RKO (cell line): ENCODE data around the gene PDK4.
"Not testable (repeated sequence)": the region's sequence is repeated elsewhere in the genome, so short reads cannot be mapped to it uniquely, and the experiment has no call there.

Experiments
- DNase-seq: peaks from one replicate; pipeline ENCODE4 v3.0.0-alpha.2; 2016; ENCODE audit warnings: low spot score

PDK4 gene

DNA sequence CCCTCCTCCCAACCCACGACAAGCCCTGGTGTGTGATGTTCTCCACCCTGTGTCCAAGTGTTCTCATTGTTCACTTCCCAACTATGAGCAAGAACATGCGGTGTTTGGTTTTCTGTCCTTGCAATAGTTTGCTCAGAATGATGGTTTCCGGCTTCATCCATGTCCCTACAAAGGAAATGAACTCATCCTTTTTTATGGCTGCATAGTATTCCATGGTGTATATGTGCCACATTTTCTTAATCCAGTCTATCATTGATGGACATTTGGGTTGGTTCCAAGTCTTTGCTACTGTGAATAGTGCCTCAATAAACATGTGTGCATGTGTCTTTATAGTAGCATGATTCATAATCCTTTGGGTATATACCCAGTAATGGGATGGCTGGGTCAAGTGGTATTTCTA lies 8.5 kb upstream of the PDK4 start:
- not testable (repeated sequence) for DNase-seq

DNA sequence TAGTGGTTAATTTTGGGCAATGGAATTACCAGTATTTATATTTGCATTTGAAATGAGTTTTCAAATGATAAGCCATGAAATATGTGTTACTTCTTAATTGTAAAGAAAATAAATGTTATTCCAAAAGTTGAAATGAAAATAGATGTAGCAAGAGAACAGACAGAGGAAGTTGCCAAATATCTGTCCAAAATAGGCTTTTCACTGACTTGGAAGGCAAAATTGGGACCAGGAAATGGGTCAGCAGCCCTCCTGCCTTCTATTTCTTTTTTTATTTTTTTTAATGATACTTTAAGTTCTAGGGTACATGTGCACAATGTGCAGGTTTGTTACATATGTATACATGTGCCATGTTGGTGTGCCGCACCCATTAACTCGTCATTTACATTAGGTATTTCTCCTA lies 8.1 kb upstream of the PDK4 start:
- not testable (repeated sequence) for DNase-seq

DNA sequence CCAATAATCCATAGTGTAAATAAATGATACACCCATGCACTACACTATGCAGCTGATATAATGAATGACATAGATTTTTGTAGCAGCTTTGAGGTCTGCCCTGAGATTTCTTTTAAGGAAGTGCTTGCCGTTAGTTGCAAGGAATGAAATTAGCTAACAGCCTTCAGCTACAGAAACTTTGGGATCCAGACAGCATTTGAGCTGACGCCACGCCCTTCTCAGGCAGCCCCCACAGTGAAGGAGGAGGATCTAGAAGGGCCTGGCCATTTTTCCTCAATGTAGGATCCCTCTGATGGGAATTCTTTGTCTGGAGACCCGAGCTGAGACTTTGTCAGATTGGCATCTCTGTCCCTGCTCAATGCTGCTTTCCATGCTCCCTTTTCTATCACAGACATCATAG lies 6.1 kb upstream of the PDK4 start:
- no peak for DNase-seq

DNA sequence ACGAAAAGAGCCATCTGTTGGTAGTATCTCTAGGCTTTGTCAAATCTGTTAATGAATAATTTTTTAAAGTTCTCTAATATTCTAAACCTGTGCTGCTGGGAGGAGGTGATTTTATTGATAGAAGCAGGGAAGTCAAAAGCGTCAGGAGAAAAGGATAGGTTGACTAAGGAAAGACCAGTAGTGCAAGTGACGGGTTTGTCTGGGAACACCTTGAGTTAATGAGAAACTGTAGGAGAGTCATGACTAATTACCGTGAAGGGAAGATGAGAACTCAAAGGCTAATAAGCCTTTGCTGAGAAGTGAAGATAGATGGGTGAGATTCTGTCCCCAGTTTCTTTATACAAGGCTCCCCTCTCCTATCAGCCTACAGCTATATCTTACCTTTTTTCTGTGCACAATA lies 5.0 kb upstream of the PDK4 start:
- DNase-seq = no peak

DNA sequence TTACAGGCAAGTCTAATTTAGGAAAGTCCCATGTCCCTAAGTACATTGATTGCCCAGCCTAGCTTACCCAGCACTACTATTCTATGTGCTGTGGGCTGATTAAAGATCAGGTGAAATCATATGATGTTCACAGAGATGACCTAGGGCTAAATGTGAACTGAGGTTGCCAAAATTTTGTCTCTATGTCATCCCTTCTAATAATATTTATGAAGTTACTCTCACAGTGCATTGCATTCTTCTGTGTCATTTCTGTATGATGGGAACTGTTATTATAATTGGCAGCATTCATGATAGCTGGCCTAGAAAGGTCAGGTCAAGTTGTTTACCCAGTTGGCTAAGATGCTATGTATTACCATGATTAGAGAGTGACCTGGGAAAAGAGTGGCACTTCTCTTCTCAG lies 2.8 kb upstream of the PDK4 start:
- DNase-seq = no peak

DNA sequence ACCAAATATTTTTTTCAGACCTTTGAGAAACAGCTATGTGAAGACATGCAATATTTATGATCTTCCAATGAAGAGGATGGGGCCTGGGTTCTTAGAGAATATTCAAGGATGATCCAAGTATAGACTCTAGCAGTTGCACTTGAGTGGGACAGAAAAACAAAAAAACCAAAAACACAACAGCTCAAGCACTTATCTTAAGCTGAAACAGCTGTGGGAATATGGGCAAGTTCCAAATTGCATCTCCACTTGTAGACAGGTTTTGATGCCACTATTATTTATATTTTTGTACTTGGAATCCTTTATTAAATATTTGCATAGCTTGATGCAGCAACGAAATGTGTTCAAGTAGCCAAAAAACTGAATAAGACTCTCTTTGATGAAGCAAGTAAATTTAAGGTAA lies 2.2 kb upstream of the PDK4 start:
- no peak for DNase-seq

DNA sequence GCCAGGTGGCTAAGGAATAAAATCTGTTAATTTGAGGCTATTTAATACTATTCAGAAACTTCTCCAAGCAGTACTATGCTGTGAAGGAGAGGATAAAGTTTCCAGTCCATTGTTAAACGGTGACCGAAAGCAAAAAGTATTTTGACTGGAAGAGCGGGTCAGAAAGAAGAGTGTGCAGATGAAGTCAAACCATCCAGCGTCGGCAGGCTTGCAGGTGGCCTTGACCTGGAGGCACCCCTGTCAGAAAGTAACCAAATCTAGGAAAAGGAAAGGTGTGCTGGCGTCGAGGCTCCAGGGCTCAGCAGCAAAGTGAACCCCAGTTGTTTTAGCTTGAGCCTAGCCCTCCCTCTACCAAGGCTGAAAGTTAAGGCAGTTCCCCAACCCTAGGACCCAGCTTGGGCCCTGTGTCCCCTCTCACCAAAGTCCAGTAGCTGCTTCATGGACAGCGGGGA lies 544 bp downstream of the PDK4 start:
- no peak for DNase-seq

DNA sequence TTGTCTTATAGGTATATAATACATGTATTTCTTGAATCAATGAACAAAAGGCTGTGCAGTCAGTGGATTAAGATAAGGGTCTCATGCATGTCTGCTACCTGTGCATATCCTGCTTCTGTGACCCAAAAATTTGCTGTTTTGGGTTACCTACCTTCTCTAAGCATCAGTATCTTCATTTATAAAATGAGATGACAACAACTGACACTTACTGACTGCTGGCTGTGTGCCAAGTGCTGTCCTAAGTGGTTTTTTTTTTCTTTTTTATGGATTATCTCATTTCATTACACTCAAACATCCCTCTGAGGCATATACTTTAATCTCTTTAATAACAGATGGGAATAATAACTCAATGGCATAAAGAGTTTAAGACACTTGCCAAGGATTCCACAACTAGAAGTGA lies 2.1 kb downstream of the PDK4 start:
- no peak for DNase-seq

DNA sequence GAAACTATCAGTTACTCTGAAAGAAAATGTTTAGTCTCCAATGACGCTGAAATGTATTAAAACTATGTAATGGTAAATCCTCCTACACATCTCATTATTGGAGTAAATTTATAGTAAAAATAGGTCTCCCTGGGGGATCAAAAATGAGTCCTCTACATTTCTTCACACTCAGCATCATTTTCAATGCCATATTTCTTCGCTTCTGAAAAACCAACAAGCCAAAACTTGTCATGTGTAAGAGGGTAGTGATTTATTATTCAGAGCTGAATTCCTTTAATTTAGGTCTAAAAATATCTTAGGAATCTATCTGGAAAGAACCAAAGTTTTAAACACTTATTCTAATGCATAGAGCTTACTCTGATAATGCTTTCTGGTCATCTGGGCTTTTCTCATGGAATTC lies 3.0 kb downstream of the PDK4 start:
- DNase-seq = no peak

DNA sequence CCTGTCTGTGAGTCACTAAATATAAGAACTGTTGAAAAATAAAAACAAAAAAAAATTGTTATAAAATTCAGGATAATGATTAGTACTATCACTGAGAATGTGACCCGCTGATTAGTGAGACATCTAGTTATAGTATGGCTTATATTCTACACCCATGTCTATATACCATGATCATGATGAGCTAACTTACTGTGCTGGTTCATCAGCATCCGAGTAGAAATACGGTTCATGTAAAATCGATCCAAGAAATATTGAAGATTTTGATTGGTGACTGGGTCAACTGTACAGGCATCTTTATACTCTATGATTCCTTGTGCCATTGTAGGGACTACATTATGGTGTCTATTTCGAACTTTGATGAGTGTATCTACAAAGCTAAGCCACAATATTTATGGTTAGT lies 3.7 kb downstream of the PDK4 start:
- DNase-seq = no peak

DNA sequence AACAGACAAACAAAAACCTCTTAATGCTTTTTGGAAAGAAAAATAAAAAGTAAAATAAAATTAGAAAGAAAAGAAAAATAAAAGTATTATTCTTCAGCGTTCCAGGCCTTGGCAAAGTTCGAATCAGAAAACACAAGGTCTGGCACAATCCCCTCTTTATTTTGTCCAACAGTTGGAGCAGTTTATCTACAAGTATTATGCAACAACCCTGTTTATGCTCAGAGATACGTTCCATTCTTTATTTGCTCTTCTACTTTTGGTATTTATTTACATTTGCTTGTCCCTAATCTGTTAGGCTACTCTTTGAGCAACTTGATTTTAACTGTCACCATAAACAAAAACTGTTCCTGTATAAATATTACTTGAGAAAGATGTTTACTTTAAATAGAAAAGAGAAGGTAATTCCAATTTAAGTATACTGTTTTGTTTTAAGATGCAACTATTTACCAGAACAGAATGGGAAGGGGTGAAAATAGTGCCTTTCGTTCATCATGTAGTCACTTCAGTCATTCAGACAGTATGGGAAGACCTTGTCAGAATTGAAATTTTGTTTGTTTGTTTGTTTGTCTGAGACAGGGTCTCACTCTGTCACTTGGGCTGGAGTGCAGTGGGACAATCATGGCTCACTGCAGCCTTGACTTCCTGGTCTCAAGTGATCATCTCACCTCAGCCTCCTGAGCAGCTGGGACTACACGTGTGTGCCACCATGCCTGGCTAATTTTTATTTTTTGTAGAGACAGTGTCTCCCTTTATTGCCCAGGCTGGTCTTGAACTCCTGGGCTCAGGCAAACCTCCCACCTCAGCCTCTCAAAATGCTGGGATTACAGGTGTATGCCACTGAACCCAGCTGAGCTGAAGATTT lies 5.7 kb downstream of the PDK4 start:
- no peak for DNase-seq

DNA sequence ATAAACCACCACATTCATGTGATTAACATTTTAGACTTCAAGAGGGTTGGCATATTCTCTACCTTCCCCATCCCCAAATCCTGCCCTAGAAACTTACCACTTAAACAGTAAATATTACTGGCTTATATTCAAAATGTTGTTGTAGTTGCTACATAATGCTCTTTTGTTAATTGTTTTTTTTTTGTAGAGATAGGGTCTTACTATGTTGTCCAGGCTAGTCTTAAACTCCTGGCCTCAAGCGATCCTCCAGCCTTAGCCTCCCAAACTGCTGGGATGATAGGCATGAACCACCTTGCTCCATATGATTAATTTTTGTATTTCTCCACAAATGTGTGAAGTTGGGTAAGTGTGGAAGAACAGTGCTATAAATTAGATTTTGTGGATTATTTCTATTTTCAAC lies 6.5 kb downstream of the PDK4 start:
- DNase-seq = no peak

DNA sequence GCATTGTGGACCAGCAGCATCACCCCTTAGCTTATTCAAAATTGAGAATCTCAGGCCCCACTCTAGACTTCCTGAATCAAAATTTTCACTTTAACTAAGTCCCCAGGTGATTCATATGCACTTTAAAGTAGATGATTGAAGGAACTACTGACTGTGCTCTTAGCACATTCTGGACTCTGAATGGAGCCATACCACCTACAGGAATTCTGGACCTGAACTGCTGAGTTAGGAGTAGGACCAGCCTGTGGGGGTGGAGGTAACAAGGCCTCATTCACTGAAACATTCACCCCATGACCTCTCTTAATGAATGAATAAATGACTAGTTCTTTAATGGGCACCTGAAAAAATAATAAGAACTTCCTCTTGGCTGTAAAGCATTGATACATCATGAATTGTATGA lies 7.3 kb downstream of the PDK4 start:
- DNase-seq = no peak

DNA sequence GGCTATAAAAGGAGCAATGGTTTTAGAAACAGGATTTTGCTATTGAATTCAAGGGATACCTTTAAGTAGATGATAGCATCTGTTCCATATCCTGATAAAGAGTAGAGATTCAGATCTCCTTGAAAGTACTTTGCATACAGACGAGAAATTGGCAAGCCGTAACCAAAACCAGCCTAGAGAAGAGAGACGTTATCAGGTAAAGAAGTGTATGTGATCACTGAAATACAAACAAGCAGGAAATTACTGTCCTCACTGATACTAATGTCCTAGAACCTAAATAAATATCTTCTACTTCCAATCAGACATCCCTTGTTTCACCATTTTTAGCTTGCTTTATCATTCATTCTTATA lies 9.4 kb downstream of the PDK4 start:
- DNase-seq = no peak

DNA sequence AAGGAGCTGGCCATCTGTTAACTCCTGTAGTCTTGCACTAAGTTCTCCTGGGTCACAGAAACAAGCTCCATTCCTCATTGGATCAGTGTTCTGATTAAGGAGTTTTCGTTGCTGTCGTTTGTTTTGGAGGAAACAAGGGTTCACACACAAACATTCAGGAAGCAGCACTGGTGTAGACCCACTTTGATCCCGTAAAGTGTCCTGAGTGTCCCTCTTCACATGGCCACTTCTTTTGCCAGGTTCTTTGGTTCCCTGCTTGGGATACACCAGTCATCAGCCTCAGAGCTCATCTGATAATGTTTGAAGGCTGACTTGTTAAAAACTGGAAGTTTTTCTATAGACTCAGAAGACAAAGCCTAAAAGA lies 10.9 kb downstream of the PDK4 start:
- DNase-seq = no peak

DNA sequence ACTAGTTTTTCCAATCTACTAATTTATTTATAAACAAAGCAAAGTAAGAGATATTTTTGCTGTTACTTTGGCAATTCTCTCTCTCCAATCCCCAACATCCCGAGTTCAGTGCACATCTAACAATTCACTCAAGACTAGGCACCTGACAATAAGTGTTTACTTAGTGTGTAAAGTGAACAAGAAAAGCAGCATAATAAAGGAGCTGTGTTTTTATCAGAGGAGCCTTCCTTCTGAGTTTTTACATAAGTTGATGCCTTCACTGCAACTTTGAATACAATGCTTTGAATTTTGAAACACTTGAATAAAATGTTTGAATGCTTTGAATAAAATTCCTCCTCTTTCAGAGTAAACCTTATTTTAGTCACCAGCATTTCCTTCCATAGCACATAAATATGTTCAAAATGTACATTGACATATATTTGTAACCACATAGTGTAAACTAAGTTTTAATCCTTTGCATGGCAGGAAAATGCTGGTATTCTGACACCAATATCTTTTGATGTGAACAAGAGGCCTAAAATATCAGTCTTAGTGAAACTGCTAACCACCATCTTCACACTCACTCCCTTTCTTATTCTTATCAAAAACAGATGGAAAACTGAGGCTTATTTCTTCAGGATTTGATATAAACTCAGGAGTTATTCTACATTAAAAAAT lies 11.4 kb downstream of the PDK4 start:
- no peak for DNase-seq

DNA sequence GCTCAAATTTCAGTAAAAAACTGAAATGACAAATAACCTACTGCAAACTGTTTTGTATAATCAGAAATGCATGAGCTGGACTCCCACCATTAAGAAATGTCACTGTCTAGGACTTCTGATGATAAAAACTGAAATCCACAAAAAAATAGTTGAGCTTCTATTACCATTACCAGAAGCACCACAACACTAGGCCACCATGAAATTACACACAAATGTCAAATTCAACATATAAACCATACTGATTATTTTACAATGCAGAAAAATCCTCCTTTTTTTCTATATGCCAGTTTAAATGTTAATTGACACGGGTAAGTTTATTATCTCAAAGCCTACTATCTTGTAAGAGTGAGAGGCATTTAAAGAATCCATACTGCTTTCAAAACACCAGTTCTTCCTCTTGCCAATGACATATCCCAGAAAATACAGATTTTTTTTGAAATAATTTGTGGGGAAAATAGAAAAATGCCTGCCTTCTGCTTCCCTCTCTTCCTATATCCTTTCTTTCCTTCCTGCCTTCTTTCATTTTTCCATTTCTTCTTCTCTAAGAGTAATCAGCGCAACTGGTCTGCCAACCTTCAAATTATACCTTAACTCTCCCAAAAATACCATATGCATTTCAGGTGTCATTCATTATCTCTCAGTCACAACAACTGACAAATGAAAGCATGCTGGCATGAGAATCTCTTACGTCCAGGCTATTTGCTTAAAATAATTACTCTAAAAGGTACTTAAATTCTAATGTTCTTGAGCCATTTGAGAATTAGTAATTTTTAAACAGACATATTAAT lies 12.3 kb downstream of the PDK4 start:
- DNase-seq = no peak

DNA sequence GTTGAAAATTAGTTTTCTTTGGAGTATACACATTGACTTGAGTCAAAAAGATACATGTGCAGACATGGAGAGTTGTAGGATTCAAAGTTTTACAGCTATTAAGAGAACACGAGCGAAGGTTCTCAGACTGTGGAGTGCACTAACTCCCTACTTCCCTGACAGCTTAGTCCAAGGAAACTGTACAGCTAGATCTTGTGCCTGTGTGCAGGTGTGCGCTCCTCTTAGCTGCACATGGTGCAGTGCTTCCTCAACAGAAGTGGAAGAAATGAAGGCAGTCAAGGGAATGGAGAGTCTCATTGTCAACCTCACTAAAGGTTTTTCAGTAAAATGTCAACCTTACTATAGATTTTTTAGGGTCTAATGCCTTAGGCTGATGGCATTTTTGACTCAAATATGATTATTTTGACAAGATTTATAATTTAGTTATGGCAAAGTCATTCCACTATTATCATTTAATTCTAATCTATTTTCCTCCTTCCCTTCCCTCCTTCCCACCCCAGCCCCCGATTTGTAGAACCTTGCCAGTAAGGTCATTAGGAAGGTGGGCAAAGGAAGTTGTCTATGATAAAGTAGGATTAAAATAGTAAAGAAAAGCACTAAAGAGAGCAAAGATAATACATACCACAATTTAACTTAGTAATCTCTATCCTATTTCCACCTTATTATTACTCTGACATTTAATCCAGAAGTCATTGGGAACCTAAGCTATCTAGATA lies 13.6 kb downstream of the PDK4 start:
- no peak for DNase-seq

DNA sequence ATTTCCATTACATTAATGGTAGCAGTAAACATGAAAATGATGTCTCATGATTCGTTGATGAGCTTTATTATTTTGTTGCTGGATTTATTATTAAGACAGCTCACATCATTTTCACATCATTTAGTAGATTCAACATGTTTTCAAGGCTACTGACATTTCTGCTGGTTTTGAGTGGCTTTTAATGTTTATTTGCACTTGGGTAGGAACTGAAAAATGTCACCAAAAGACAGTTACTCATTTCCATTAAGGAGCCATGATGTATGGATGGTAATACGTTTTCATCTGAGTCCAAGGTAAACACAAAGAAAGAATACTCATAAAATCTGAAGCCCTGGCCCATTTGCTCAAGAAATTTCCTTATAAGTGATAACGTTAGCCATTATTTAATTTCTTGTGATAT lies 14.8 kb downstream of the PDK4 start:
- no peak for DNase-seq

DNA sequence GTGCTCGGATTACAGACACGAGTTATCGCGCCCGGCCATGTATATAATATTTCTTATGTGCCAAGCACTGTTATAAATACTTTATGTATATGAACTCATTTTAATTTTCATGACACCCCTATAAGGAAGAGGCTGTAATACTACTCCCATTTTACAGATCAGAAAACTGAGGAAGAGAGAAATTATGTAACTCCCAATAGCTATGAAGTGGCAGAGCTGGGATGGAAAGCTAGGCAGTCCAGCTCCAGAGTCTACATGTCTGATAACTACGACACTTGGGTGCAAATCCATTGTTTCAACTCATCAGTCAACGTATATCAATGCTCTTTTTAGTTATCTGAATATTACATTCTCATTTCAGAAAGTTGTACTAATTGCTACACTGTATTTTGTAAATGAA lies 17.0 kb downstream of the PDK4 start:
- DNase-seq = no peak

DNA sequence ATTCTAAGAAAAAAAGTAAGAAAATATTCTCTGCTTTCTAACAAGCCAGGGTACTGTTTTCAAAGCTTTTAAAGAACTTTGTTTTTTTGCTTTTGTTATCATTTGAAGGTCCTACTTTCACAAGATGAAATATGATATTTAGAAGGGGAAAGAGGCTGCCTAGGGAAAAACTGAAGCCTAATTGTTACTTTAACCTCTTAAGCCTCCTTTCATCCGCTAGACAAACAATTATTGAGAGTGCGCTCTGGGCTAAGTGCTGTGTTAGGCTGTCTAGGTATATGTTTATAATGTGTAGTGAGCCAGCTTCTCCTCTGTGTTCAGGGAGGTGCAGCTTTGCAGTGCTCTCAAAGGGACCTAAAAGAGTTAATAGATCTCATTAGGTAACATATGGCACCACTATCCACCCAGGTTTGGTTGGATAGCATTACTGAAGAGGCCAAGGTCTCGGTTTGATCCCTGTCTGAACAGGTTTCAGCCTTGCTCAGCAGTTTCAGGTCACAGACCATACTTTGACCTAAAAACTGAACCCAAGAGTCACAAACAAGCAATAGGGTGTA lies 17.9 kb downstream of the PDK4 start:
- DNase-seq = no peak

DNA sequence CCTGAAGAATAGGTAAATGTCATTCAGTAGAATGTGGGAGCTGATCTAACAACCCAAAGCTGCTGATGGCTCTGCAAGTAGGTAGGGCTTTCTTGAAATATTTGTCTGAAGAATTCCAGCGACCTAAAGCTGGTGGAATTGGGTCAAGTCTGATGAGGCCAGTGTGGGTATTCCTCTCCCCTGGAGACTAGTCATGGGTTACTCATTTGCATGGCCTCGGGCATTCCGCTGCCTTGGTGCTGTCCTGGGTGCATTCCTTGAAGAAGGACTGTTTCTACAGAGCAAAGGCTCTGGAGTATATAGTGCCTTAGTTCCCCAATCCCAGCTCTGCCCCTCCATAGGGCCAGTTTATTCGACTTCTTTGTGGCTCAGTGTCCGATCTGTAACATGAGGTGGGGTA lies 19.2 kb downstream of the PDK4 start:
- DNase-seq = no peak
